ENCODE measurements around the gene SPATA20. TPM values are rescaled to one million over a fixed set of nuclear protein-coding genes. Genes with fewer than 3 reads are reported as not detected.

Gene SPATA20
- total and polyA plus RNA-seq, 2 of the 13 experiments (the other 11 are each of a cell fraction or from before 2014, with no cell fraction given): 36.1 to 64.8 TPM

DNA sequence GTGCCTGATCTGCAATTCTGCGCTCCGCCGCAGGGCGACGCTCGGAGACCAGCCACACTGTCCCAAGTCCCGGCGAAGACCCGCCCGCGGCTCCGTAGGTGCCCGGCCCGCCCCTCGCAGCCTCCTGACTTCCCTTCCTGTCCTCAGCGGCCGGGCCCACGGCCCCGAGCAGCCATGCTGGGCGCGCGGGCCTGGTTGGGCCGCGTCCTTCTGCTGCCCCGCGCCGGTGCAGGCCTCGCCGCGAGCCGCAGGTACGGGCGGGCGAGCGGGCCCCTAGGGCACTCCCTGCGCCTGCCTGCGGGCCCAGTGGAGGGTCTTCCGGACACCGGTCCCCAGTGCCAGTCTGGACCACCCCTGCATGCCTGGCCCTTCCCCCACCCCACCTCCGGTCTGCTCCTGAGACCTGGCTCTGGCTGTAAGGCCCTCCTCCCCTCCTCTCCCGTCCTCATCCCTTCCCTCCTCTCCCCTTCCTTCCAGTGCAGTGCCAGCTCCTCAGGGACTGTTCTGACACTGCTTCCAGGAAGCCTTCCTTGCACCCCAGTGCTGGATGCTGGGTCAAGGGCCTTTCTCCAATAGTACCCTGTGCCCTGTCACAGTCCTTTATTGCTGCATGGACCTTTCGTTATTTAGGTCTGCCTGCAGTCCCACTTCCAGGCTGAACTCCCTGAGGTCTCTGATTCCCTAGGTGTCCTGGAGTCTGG lies at the start of gene SPATA20 (continued):
- TF ChIP-seq, protein P1, sequence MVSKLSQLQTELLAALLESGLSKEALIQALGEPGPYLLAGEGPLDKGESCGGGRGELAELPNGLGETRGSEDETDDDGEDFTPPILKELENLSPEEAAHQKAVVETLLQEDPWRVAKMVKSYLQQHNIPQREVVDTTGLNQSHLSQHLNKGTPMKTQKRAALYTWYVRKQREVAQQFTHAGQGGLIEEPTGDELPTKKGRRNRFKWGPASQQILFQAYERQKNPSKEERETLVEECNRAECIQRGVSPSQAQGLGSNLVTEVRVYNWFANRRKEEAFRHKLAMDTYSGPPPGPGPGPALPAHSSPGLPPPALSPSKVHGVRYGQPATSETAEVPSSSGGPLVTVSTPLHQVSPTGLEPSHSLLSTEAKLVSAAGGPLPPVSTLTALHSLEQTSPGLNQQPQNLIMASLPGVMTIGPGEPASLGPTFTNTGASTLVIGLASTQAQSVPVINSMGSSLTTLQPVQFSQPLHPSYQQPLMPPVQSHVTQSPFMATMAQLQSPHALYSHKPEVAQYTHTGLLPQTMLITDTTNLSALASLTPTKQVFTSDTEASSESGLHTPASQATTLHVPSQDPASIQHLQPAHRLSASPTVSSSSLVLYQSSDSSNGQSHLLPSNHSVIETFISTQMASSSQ (IDR thresholded peaks at IDR 0.05; ENCODE audit: low read depth): no peak
- TF ChIP-seq, protein P1 (CRISPR knock-in tag; IDR thresholded peaks at IDR 0.05; ENCODE audit: borderline replicate concordance): peak; percentile 73
- TF ChIP-seq, protein P2, sequence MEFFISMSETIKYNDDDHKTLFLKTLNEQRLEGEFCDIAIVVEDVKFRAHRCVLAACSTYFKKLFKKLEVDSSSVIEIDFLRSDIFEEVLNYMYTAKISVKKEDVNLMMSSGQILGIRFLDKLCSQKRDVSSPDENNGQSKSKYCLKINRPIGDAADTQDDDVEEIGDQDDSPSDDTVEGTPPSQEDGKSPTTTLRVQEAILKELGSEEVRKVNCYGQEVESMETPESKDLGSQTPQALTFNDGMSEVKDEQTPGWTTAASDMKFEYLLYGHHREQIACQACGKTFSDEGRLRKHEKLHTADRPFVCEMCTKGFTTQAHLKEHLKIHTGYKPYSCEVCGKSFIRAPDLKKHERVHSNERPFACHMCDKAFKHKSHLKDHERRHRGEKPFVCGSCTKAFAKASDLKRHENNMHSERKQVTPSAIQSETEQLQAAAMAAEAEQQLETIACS (CRISPR knock-in tag; IDR thresholded peaks at IDR 0.05): peak; percentile 63
- peak; percentile 89 for TF ChIP-seq BRCA1 (CRISPR knock-in tag; IDR thresholded peaks at IDR 0.05)
- peak; percentile 52; the same call in 1 of the 2 replicates for TF ChIP-seq ZNF678 (CRISPR knock-in tag; IDR thresholded peaks at IDR 0.05)
- peak; percentile 74; the same call in 1 of the 2 replicates for TF ChIP-seq XBP1 (CRISPR knock-in tag; IDR thresholded peaks at IDR 0.05)
- peak; percentile 77; the same call in 1 of the 2 replicates for TF ChIP-seq ZNF235 (CRISPR knock-in tag; IDR thresholded peaks at IDR 0.05; ENCODE audit: borderline replicate concordance)
- TF ChIP-seq, protein P3, sequence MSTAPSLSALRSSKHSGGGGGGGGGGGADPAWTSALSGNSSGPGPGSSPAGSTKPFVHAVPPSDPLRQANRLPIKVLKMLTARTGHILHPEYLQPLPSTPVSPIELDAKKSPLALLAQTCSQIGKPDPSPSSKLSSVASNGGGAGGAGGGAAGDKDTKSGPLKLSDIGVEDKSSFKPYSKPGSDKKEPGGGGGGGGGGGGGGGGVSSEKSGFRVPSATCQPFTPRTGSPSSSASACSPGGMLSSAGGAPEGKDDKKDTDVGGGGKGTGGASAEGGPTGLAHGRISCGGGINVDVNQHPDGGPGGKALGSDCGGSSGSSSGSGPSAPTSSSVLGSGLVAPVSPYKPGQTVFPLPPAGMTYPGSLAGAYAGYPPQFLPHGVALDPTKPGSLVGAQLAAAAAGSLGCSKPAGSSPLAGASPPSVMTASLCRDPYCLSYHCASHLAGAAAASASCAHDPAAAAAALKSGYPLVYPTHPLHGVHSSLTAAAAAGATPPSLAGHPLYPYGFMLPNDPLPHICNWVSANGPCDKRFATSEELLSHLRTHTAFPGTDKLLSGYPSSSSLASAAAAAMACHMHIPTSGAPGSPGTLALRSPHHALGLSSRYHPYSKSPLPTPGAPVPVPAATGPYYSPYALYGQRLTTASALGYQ (CRISPR knock-in tag; IDR thresholded peaks at IDR 0.05): peak; percentile 75; the same call in 1 of the 2 replicates
- TF ChIP-seq ESRRA (CRISPR knock-in tag; IDR thresholded peaks at IDR 0.05; ENCODE audit: low read depth): peak; percentile 59; the same call in 1 of the 2 replicates
- TF ChIP-seq ONECUT2 (CRISPR knock-in tag; IDR thresholded peaks at IDR 0.05): 0 out of 2 replicates have a peak, but pooled peaks have one; percentile 7
- peak; percentile 79; the same call in 1 of the 2 replicates for TF ChIP-seq HOXD1 (CRISPR knock-in tag; IDR thresholded peaks at IDR 0.05)
- peak; percentile 93; the same call in 1 of the 2 replicates for TF ChIP-seq KDM3A (CRISPR knock-in tag; IDR thresholded peaks at IDR 0.05; ENCODE audit: low read depth)
- TF ChIP-seq, protein P4, sequence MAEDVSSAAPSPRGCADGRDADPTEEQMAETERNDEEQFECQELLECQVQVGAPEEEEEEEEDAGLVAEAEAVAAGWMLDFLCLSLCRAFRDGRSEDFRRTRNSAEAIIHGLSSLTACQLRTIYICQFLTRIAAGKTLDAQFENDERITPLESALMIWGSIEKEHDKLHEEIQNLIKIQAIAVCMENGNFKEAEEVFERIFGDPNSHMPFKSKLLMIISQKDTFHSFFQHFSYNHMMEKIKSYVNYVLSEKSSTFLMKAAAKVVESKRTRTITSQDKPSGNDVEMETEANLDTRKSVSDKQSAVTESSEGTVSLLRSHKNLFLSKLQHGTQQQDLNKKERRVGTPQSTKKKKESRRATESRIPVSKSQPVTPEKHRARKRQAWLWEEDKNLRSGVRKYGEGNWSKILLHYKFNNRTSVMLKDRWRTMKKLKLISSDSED (CRISPR knock-in tag; IDR thresholded peaks at IDR 0.05): 0 out of 2 replicates have a peak, but pooled peaks have one; percentile 25
- TF ChIP-seq, protein P5, sequence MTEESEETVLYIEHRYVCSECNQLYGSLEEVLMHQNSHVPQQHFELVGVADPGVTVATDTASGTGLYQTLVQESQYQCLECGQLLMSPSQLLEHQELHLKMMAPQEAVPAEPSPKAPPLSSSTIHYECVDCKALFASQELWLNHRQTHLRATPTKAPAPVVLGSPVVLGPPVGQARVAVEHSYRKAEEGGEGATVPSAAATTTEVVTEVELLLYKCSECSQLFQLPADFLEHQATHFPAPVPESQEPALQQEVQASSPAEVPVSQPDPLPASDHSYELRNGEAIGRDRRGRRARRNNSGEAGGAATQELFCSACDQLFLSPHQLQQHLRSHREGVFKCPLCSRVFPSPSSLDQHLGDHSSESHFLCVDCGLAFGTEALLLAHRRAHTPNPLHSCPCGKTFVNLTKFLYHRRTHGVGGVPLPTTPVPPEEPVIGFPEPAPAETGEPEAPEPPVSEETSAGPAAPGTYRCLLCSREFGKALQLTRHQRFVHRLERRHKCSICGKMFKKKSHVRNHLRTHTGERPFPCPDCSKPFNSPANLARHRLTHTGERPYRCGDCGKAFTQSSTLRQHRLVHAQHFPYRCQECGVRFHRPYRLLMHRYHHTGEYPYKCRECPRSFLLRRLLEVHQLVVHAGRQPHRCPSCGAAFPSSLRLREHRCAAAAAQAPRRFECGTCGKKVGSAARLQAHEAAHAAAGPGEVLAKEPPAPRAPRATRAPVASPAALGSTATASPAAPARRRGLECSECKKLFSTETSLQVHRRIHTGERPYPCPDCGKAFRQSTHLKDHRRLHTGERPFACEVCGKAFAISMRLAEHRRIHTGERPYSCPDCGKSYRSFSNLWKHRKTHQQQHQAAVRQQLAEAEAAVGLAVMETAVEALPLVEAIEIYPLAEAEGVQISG (CRISPR knock-in tag; IDR thresholded peaks at IDR 0.05): peak; percentile 91
- peak; percentile 45 for TF ChIP-seq FOXA3 (CRISPR knock-in tag; IDR thresholded peaks at IDR 0.05)
- peak; percentile 86 for TF ChIP-seq NKX3-1 (CRISPR knock-in tag; IDR thresholded peaks at IDR 0.05)
- TF ChIP-seq MYC (CRISPR knock-in tag; IDR thresholded peaks at IDR 0.05; ENCODE audit: borderline replicate concordance): peak; percentile 80

Measured in HepG2 (cell line).